H7 (cell line): ENCODE measurements around the gene PPP3CA. TPM values are rescaled to one million over a fixed set of nuclear protein-coding genes. Genes with fewer than 3 reads are reported as not detected.
A peak's percentile ranks its signal among the peaks of the same experiment; 100 is the strongest.

Source experiments
- DNase-seq: peaks from one replicate; pipeline ENCODE4 v3.0.0; 2012
- H3K27me3 ChIP-seq: 2 replicates; pipeline ENCODE4 v1.6.0; 2011; ENCODE audit warnings: mild to moderate bottlenecking, low read length; ENCODE audit not compliant: control insufficient read depth, insufficient read depth
- H3K36me3 ChIP-seq: replicated peaks from 2 replicates; pipeline ENCODE4 v1.5.1; 2011; ENCODE audit warnings: low read length; ENCODE audit not compliant: control insufficient read depth, insufficient read depth
- H3K4me3 ChIP-seq: 2 replicates; pipeline ENCODE4 v1.5.1; 2011; ENCODE audit warnings: low read depth, mild to moderate bottlenecking, control low read depth, low read length, moderate library complexity; ENCODE audit not compliant: insufficient read depth
- total RNA-seq: library from RNA; depleted of rRNA; stranded (reverse); fragments of >200 nt; shearing (Covaris generic); gene quantifications from 2 replicates; pipeline ENCODE4 v1.2.3, GENCODE V29; 2014; rRNA removed

The PPP3CA gene
- total RNA-seq, result 31.4 and 41.3 TPM in 2 replicates

DNA sequence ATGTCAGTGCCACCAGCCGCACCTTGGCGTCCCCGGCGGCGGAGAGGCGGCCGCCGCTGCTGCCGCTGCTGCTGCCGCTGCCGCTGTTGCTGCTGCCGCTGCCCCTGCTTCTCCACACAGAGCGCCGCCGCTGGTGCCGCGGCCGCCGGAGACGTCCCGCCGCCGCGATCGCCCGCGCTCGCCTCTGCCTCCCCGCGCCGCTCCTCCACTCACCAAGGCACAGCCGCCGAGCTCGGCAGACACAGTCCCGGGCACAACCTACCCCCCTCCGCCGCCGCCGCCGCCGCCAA is at the start of gene PPP3CA:
Gene PPP3CA, minus strand, starts transcription at position 260 of the 290 bp plus-strand sequence.
- H3K36me3 ChIP-seq, result no peaks in the 10 kb centered on the region
- peak within 1 kb of the TSS; percentile 82 for H3K4me3 ChIP-seq
- DNase-seq, result no peak
- peaks cover 10% of the 10 kb centered on the region for H3K27me3 ChIP-seq

DNA sequence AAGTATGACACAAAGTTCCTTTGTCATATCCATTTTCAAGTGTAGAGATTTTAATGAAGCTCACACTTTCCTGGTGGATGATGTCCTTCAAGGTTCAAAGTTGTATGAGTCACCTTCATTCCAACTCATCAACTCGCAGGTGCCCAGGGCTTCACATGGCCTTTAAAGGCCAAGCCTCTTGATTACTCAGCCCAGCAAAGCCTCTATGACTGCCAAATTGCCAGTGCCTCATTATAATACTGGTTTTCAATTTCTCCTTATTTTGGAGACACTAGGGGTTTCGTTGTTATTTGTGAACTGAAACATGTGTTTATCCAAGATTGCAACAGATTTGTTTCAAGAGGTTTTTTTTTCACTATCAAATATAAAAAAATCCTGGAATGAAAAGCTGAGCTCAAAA is 45.9 kb upstream of the PPP3CA start:
- no peak for DNase-seq

DNA sequence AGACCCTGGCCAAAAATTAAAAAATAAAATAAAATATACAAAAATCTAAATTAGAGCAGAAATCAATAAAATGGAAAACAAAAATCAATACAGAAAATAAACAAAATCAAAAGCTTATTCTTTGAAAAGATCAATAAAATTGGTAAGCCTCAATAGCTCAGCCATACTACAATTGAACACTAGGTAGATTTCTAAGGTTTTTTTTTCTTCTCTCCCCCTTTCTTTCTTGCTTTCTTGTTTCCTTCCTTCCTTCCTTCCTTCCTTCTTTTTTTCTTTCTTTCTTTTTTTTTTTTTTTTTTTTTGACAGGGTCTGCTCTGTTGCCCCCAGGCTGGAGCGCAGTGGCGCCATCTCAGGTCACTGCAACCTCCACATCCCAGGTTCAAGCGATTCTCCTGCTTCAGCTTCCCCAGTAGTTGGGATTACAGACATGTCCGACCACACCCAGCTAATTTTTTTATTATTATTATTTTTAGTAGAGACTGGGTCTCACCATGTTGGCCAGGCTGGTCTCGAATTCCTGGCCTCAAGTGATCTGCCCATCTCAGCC is 23.4 kb upstream of the PPP3CA start:
- DNase-seq, result no peak
- Histone ChIP-seq H3K27me3 (no peaks in the 10 kb centered on the region), H3K36me3 (no peaks in the 10 kb centered on the region), H3K4me3 (no peak overlapping the region)

More for the DNA sequence above, 45.9 kb upstream of the PPP3CA start:
- Histone ChIP-seq H3K36me3 (no peaks in the 10 kb centered on the region), H3K4me3 (no peak overlapping the region), H3K27me3 (no peaks in the 10 kb centered on the region)

DNA sequence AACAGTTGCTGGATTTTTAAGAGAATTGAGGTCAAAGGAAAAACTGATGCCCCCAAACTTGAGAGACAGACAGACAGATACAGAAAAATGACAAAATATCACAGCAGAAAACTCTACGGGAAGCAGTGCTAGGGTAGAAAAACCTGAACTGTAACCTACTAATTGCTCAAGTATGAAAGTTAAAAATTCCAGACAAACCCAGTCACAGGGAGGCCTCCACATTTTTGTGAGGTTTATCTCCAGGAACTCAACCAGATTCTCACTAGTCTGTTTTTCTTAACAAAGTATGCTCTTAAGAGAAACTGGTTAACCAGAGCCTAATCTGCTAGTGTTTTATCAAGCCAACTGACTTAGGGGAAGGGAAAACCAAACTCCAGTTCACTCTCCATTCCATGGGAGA is 19.9 kb upstream of the PPP3CA start:
- H3K4me3 ChIP-seq, result no peak overlapping the region
- no peaks in the 10 kb centered on the region for H3K27me3 ChIP-seq
- no peak for DNase-seq
- no peaks in the 10 kb centered on the region for H3K36me3 ChIP-seq

DNA sequence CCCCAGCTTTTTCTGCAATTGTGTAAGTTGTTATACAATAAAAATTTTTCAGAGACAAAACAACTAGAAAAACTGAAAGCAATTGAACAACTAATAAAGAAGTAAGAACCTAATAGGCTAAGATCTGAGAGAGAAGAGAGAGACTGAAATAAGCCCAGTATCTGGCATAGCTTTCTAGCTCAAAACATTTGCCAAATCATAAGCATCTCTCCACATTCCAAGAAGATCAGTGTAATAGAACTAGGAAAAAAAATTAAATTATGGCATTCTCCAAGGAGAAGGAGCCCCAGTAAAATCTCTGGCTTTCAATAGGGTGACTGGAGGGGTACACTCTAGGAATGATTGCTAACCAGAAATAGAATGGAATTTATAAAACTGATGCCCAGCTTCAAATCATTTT is 19.0 kb upstream of the PPP3CA start:
- no peaks in the 10 kb centered on the region for H3K36me3 ChIP-seq
- H3K27me3 ChIP-seq, result no peaks in the 10 kb centered on the region
- no peak overlapping the region for H3K4me3 ChIP-seq
- DNase-seq, result no peak

DNA sequence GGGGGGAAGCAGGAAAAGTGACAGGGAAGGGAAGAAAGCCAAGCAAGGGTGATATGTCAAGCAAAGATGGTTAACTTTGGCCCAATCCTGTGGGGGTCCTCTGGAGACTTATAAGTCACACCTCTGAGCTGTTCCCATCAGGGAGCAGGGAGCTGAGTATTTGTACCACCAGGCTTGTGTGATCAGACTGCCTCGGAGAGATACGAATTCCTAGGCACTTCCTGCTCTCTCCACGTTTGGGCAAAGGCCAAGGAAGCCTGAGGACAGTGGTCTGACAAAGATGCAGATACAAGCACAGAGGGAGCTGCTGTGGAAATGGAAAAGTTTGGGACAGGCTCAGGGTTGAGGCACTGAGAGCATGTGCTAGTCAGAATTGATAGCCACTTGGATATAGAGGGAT is 10.4 kb upstream of the PPP3CA start:
- H3K4me3 ChIP-seq, result no peak overlapping the region
- no peaks in the 10 kb centered on the region for H3K36me3 ChIP-seq
- H3K27me3 ChIP-seq, result no peaks in the 10 kb centered on the region
- DNase-seq, result no peak

DNA sequence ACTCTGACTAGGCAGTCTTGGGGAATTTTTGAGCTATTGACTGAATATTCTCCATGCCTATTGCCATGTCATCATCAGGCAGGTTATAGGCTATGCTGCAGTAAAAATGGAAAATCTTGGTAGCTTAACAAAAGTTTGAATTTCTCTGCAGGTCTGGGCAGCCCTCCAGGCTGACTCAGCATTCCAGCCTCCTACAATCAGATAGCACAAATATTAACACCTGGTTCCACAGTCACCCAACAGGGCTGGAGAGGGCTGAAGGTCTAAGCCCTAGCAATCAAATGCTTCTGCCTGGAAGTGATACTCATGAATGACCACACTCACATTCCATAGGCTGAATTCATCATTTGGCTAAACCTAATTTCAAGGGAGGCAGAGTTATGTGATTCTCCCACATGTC is 9.6 kb upstream of the PPP3CA start:
- Histone ChIP-seq H3K4me3 (no peak overlapping the region), H3K27me3 (no peaks in the 10 kb centered on the region), H3K36me3 (no peaks in the 10 kb centered on the region)
- no peak for DNase-seq

DNA sequence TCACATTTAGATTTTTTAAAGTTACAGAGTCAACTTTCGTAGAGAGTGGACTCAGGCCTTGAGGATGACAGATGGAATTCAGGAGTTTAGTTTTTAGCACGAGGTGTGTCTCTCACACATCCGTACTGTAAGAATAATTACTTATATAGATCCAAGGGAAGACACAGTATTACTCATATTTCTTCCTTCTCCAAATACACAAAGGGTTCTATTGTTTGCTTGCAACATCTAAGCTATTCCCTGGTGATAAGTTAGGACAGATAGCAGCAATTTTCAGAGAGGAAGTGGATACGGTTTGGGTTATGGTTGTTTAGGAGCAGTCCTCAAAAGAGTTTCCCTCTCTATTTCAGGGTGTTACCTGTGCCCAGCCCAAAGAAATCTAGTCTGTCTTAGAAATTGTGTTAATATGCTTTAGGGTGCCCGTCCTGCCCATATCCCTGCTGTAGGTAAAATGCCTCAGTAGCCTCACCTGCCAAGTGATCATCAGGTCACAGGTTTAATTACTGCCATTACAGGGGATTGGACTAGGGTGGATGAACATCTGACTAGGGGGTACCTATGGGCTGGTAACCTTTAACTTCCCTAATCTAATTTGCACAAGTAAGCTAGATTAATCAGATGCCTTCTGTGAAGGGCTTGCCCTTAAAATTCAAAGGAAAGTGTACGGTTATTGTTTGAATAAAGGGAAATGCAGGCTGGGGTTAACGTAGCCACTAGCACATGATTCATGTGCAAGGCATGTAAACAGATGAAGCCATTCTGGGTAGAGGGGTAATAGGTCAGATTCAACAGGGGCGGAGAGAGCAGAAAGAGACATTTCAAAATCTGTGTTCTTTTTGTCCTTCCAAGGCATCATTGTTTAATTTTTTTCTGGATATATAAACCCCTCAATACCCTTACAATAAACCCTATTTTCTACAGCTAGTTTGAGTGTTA is 8.7 kb upstream of the PPP3CA start:
- no peaks in the 10 kb centered on the region for H3K27me3 ChIP-seq
- H3K36me3 ChIP-seq, result no peaks in the 10 kb centered on the region
- H3K4me3 ChIP-seq, result no peak overlapping the region
- DNase-seq, result no peak

DNA sequence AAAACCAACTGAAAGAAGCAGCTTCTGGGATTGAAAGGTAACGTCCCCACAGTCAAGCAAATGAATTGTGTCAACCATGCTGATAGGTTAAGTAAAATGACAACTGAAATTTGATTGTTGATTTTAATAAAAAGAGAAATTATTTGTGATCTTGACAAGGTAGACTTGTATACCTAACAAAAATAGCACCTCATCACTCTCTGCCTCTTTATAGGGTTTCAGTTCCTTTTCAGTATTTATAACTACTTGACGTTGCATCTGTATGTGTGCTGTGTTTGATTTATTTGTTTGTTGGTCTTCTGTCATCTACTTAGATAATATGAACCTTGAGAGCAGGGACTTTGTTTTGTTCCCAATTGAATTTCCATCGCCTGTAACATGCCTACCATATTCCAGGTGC is 7.9 kb upstream of the PPP3CA start:
- Histone ChIP-seq H3K36me3 (no peaks in the 10 kb centered on the region), H3K4me3 (no peak overlapping the region), H3K27me3 (peaks cover under 1% of the 10 kb centered on the region; the same call in 1 of the 2 replicates)
- DNase-seq, result no peak

DNA sequence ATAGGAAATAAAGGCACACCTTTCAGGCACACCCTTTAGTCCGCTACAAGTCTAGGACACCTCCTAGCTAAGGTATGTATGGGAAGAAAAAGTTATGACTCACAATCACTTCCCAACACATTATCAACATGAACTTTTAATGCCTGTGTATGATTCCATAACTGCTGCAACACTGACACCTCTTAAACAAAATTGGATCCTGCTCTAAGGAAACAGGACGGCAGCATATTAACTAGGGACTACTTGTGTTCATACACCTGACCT is 2.4 kb upstream of the PPP3CA start:
- DNase-seq, result no peak
- Histone ChIP-seq H3K4me3 (no peak overlapping the region), H3K27me3 (peaks cover 10% of the 10 kb centered on the region), H3K36me3 (no peaks in the 10 kb centered on the region)

DNA sequence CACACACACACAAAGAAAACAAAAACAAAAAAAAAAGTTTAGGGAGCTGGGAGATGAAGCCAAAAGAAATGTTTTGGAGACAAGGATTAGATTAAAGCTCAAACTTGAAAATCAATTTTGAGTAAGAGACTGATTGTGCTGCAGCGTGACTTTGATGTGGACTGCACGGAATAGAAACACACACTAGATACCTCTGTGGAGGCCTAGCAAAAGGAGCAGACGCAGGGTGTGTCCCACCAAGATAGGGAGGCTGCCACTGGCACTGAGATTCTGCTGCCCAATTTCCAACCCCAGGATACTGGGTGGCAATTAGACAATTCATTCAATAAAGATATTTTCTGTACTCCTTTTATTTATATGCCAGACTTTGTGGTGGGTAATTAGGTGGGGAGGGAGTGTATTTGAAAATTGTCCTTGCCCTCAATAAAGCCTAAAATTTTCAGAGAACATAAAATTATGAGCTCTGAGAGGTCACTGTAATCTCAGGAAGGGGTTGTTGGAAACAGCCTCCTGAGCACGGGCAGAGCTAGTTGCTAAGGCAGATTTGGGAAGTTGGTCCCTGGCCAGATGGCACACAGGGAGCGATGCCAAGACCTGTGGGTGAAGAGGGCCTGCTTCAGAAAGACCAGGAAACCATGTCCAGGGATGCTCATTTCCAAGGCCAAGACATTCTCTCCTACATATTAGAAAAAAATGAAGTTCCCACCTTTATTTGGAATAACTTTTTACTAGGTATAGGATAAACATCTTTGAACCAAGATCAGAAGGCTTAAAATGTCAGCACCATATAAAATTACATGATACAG is 1.9 kb upstream of the PPP3CA start:
- no peak for DNase-seq
- no peaks in the 10 kb centered on the region for H3K36me3 ChIP-seq
- H3K4me3 ChIP-seq, result no peak overlapping the region
- peaks cover 10% of the 10 kb centered on the region for H3K27me3 ChIP-seq

DNA sequence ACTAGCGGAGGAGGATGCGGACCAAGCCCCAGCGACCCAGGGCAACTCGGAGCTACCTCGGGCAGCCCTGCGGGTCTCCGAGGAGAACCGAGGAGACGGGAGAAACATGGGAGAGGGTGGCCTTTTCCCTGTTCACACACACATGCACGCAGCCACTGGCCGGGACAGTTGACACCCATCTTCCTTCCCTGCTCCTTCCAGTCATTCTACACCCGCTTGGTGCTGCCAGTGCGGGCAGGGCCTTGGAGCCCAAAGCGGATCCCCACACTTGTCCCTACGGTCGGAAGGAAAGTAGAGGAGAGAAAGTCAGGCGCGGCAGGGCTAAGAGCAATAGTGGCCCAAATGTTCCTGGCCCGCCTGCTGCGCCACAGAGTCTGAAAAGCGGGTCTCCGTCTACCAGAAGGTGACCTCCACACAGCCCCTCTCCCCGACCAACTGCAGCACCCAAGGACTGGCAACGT is 1.1 kb upstream of the PPP3CA start:
- no peaks in the 10 kb centered on the region for H3K36me3 ChIP-seq
- no peak for DNase-seq
- H3K4me3 ChIP-seq, result peak overlapping the region; percentile 57

DNA sequence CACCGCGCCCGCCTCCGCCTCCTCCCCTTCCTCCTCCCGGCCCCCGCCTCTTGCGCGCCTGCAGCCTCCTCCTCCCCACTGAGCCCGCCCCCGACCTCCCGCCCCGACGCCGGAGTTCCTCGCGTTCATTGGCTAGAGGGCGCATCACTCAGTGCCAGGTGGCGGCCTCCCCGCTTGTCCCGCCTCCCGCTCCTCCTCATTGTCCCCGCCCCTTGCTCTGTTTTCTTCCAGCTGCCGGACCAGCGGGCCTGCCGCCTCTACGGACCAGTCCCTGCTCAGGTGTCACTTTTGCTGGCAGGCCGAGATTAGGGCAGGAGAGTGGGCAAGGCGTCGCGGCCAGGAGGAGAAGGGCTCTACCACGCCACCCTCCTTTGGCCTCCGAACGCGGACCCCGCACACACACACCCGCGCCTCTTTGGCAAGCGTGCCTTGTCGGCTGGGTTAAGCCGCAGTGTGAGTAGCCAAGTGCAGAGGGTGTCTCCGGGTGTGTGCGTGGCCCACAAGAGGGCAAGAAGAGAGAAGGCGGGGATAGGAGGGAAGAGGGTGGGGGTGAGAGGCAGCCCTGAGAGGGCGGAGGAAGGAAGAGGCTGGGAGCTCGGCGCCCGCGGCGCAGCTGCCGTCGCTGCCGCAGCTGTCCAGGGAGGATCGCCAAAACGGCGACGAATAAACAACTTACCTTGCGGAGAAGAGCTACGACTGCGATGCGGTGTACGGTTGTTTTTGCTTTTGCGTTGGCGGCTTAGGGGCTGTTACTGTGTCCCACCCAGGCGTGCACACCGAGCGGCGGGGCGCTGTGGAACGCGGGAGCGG is 436 bp upstream of the PPP3CA start:
- Histone ChIP-seq H3K36me3 (no peaks in the 10 kb centered on the region), H3K27me3 (peaks cover 10% of the 10 kb centered on the region), H3K4me3 (peak overlapping the region; percentile 82)
- peak; percentile 98 for DNase-seq

More for the DNA sequence above, 1.1 kb upstream of the PPP3CA start:
- H3K27me3 ChIP-seq, result peaks cover 10% of the 10 kb centered on the region
